ENCODE measurements around the gene ERCC6L.

Gene ERCC6L

GRCh38 chrX:72230290-72230689, 8.5 kb downstream of the ERCC6L start:
- no peak for TF ChIP-seq GATA3 (IDR thresholded peaks at IDR 0.05; ENCODE audit: low read depth, low read length)
- TF ChIP-seq GATA2 (IDR thresholded peaks at IDR 0.05; ENCODE audit: low read depth, low read length), result no peak

GRCh38 chrX:72216973-72217372, 21.9 kb downstream of the ERCC6L start:
- TF ChIP-seq GATA2 (IDR thresholded peaks at IDR 0.05; ENCODE audit: low read depth, low read length), result no peak
- no peak for TF ChIP-seq GATA3 (IDR thresholded peaks at IDR 0.05; ENCODE audit: low read depth, low read length)

- TF ChIP-seq GATA2 (IDR thresholded peaks at IDR 0.05; ENCODE audit: low read depth, low read length) (no peak), GATA3 (IDR thresholded peaks at IDR 0.05; ENCODE audit: low read depth, low read length) (no peak)
Observed at GRCh38 chrX:72208126-72208800, 30.6 kb downstream of the ERCC6L start.

- no peak for TF ChIP-seq GATA2 (IDR thresholded peaks at IDR 0.05; ENCODE audit: low read depth, low read length)
- TF ChIP-seq GATA3 (IDR thresholded peaks at IDR 0.05; ENCODE audit: low read depth, low read length), result no peak
Observed at GRCh38 chrX:72207366-72207765, 31.5 kb downstream of the ERCC6L start.

- TF ChIP-seq GATA3 (IDR thresholded peaks at IDR 0.05; ENCODE audit: low read depth, low read length) (no peak), GATA2 (IDR thresholded peaks at IDR 0.05; ENCODE audit: low read depth, low read length) (no peak)
Observed at GRCh38 chrX:72205706-72206105, 33.1 kb downstream of the ERCC6L start.

GRCh38 chrX:72203421-72203820, 35.4 kb downstream of the ERCC6L start:
- TF ChIP-seq GATA3 (IDR thresholded peaks at IDR 0.05; ENCODE audit: low read depth, low read length) (no peak), GATA2 (IDR thresholded peaks at IDR 0.05; ENCODE audit: low read depth, low read length) (no peak)

- TF ChIP-seq GATA2 (IDR thresholded peaks at IDR 0.05; ENCODE audit: low read depth, low read length) (no peak), GATA3 (IDR thresholded peaks at IDR 0.05; ENCODE audit: low read depth, low read length) (no peak)
Observed at GRCh38 chrX:72202792-72203401, 35.9 kb downstream of the ERCC6L start.

GRCh38 chrX:72201836-72202536, 36.8 kb downstream of the ERCC6L start:
- TF ChIP-seq GATA2 (IDR thresholded peaks at IDR 0.05; ENCODE audit: low read depth, low read length), result no peak
- no peak for TF ChIP-seq GATA3 (IDR thresholded peaks at IDR 0.05; ENCODE audit: low read depth, low read length)

DNA sequence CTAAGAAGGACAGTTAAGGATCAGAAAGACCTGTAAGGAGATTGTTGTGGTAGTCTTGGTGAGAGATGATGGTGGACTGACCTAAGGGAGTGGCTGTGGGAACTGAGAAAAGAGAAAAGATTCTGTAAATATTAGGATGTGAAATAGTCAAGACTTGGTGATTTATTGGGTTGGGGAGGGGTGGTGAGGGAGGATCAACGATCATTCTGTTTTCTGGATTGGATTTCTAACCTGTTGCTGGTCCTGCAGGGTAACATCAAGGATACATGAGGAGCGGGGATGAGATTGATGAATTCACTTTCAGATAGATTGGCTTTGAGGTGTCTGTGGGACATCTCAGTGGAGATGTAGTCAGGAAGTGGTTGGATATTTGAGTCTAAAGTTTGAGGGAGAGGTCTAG, 55.9 kb downstream of the ERCC6L start:
- TF ChIP-seq GATA2 (IDR thresholded peaks at IDR 0.05; ENCODE audit: low read depth, low read length) (no peak), GATA3 (IDR thresholded peaks at IDR 0.05; ENCODE audit: low read depth, low read length) (no peak)

DNA sequence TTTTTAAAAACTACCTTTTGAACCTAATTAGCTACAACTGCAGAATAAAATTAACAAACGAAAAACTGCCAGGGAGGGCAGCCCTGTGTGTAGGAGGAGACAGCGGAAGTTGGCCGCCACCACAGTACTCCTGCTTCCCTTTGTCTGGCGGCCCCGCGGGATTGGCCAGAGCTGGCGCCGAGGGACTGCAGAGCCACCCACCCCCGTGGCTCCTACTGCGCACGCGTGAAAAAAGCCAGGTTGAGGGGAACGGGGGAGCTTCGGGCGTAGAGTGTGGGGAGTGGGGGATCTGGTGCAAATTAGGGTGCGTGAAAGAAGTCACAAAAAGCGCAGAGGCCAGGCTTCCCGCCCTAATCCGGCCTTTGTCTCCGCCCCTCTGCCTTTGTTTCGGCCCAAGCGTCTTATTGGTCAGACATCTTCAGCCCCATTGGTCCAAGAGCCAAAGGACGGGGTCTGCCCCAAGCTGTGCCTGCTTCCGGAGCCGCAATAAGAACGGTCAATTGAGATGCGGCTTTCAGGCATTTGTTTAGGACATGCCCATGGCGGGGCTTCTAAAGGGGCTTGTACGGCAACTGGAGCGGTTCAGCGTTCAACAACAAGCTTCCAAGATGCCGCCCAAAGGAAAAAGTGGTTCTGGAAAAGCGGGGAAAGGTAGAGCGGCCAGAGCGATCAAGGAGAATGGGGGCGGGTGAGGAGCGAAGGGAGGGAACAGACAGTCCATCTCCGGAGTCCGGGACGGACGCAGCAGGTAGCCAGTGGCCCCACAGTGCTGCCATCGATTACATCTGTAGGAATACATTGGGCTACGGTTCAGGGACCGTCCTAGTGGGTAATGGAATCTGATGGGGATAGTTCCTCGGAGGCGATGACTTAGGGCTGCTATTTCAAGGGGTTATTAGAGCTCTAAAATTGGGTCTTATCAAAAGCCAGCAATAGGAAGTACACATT, 57.4 kb downstream of the ERCC6L start, which contains the start of gene PIN4:
Gene PIN4, plus strand, starts transcription at position 580 of the 948 bp plus-strand sequence. Its CDS starts 29 bp downstream, at position 609.
- TF ChIP-seq GATA3 (IDR thresholded peaks at IDR 0.05; ENCODE audit: low read depth, low read length) (no peak), GATA2 (IDR thresholded peaks at IDR 0.05; ENCODE audit: low read depth, low read length) (no peak)

DNA sequence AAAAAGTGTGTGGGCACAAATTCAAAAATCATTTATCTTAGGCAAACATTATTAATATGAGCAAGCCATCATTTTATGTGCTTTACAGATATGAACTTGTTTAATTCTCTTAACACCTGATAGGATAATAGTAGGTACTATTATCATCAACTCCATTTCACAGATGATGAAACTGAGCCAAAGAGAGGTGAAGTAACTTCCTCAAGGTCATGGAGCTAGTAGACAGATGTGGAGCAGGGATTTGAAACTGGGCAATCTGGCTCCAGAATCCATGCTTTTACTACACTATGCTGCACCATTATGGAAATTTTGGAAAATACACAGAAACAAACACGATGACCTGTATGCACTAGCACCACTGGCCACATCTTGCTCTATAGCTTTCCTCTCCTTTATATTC, 58.3 kb downstream of the ERCC6L start:
- TF ChIP-seq GATA2 (IDR thresholded peaks at IDR 0.05; ENCODE audit: low read depth, low read length), result no peak
- no peak for TF ChIP-seq GATA3 (IDR thresholded peaks at IDR 0.05; ENCODE audit: low read depth, low read length)

- no peak for TF ChIP-seq GATA2 (IDR thresholded peaks at IDR 0.05; ENCODE audit: low read depth, low read length)
- no peak for TF ChIP-seq GATA3 (IDR thresholded peaks at IDR 0.05; ENCODE audit: low read depth, low read length)
Observed at GRCh38 chrX:72176981-72177380, 61.8 kb downstream of the ERCC6L start.

- TF ChIP-seq GATA3 (IDR thresholded peaks at IDR 0.05; ENCODE audit: low read depth, low read length) (no peak), GATA2 (IDR thresholded peaks at IDR 0.05; ENCODE audit: low read depth, low read length) (no peak)
Observed at GRCh38 chrX:72169008-72169728, 69.7 kb downstream of the ERCC6L start.
